Retinal pigment epithelial cell (primary cell): Measurements from ENCODE around the gene POLN.

Source experiments
- DNase-seq: peaks from one replicate; pipeline ENCODE4 v3.0.0-alpha.2; 2010; ENCODE audit warnings: low read depth
- H3K4me3 ChIP-seq: 2 replicates; pipeline ENCODE4 v1.5.1; 2011; ENCODE audit warnings: mild to moderate bottlenecking, low read length, control low read depth, moderate library complexity
- TF ChIP-seq, protein P1 (sequence below): conservative IDR thresholded peaks from 2 replicates; pipeline ENCODE4 v1.5.1; 2011; ENCODE audit warnings: low read depth, low read length, control low read depth, inconsistent platforms

POLN gene

GRCh38 chr4:2154215-2154740, 87.6 kb downstream of the POLN start:
- no peak for DNase-seq
- no peak overlapping the region for H3K4me3 ChIP-seq
- TF ChIP-seq, protein P1, sequence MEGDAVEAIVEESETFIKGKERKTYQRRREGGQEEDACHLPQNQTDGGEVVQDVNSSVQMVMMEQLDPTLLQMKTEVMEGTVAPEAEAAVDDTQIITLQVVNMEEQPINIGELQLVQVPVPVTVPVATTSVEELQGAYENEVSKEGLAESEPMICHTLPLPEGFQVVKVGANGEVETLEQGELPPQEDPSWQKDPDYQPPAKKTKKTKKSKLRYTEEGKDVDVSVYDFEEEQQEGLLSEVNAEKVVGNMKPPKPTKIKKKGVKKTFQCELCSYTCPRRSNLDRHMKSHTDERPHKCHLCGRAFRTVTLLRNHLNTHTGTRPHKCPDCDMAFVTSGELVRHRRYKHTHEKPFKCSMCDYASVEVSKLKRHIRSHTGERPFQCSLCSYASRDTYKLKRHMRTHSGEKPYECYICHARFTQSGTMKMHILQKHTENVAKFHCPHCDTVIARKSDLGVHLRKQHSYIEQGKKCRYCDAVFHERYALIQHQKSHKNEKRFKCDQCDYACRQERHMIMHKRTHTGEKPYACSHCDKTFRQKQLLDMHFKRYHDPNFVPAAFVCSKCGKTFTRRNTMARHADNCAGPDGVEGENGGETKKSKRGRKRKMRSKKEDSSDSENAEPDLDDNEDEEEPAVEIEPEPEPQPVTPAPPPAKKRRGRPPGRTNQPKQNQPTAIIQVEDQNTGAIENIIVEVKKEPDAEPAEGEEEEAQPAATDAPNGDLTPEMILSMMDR = no peak

GRCh38 chr4:2151544-2151943, 90.4 kb downstream of the POLN start:
- DNase-seq = no peak
- H3K4me3 ChIP-seq = no peak overlapping the region
- TF ChIP-seq, protein P1 = no peak

DNA sequence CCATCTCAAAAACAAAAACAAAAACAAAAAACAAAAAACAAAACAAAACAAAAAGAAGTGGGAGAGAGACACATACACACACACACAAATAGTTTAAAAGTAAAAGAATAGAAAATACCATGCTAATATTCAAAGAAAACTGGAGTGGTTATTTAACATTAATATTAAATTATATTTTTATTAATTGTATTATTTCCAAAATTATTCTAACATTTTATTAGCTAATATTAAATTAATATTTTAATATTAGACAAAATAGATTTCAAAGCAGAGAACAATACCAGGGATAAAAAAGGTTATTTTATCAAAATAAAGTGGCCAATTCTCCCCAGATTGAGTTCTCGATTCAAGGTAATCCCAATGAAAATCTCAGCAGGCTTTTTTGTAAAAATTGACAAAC, 91.8 kb downstream of the POLN start:
- TF ChIP-seq, protein P1 = no peak
- no peak for DNase-seq
- no peak overlapping the region for H3K4me3 ChIP-seq

DNA sequence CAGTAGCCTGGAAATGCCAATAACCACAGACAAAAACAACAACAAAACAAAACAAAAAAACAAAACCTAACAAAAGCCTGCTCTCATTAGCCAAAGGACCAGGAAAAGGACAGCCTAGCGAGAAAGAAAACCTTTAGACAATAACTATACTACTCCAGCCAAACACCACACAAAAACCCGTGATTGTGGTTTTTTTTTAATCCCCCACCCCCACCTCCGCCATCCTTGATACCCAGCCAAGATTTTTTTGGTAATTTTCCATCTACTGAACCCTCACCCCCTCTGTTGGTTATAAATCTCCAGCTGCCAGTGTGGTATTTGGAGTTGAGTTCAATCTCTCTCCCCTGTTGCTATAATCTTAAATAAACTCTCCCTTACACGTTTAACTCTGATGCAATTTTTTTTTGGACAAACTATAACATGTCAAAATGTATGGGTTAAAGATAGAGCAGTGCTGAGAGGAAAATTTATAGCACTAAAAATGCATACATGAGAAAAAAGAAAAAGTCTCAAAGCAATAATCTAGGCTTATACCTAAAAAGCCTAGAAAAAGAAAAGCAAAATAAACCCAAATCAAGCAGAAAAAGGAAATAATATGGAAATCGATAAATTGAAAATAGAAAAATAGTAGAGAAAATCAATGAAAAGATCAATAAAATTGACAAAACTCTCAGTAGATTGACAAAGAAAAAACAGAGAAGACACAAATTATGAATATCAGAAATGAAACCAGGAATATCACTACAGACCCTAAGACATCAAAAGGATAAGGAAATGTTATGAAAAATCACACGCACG, 99.1 kb downstream of the POLN start:
- H3K4me3 ChIP-seq = no peak overlapping the region
- DNase-seq = peak; percentile 21
- TF ChIP-seq, protein P1 = no peak

GRCh38 chr4:2141762-2142451, 100.0 kb downstream of the POLN start:
- no peak overlapping the region for H3K4me3 ChIP-seq
- peak; percentile 12 for DNase-seq
- TF ChIP-seq, protein P1 = no peak

- DNase-seq = no peak
- TF ChIP-seq, protein P1 = no peak
- H3K4me3 ChIP-seq = no peak overlapping the region
These were observed 100.7 kb downstream of the POLN start for GRCh38 chr4:2141022-2141761.
